ENCODE data around the gene CALB2.
"Not testable (repeated sequence)": the region's sequence is repeated elsewhere in the genome, so short reads cannot be mapped to it uniquely, and the experiment has no call there.

The CALB2 gene

GRCh38 chr16:71358464-71358998 lies at the start of gene CALB2:
TSS of gene CALB2 (plus strand) at chr16:71358723. CDS start at chr16:71358793, 70 bp downstream.
- peak; percentile 16 to 49 for DNase-seq (ENCODE audit: low read depth in 2 of 2)

GRCh38 chr16:71311553-71312158 lies 46.9 kb upstream of the CALB2 start:
- DNase-seq (ENCODE audit: low read depth in 2 of 2) = no peak

GRCh38 chr16:71313591-71313990 lies 44.9 kb upstream of the CALB2 start:
- DNase-seq (ENCODE audit: low read depth in 2 of 2) = not testable (repeated sequence)

- no peak for DNase-seq (ENCODE audit: low read depth in 2 of 2)
Measured at GRCh38 chr16:71315269-71315668, 43.3 kb upstream of the CALB2 start.

- no peak for DNase-seq (ENCODE audit: low read depth in 2 of 2)
Measured at GRCh38 chr16:71319999-71320398, 38.5 kb upstream of the CALB2 start.

- no peak for DNase-seq (ENCODE audit: low read depth in 2 of 2)
Measured at GRCh38 chr16:71327720-71328119, 30.8 kb upstream of the CALB2 start.

GRCh38 chr16:71328151-71328550 lies 30.4 kb upstream of the CALB2 start:
- DNase-seq (ENCODE audit: low read depth in 2 of 2) = no peak

GRCh38 chr16:71337631-71338030 lies 20.9 kb upstream of the CALB2 start:
- DNase-seq (ENCODE audit: low read depth in 2 of 2) = no peak

- DNase-seq (ENCODE audit: low read depth in 2 of 2) = no peak
Measured at GRCh38 chr16:71338193-71338592, 20.3 kb upstream of the CALB2 start.

- no peak for DNase-seq (ENCODE audit: low read depth in 2 of 2)
Measured at GRCh38 chr16:71338632-71339031, 19.9 kb upstream of the CALB2 start.

- no peak for DNase-seq (ENCODE audit: low read depth in 2 of 2)
Measured at GRCh38 chr16:71339236-71340171, 19.0 kb upstream of the CALB2 start.

GRCh38 chr16:71340406-71340805 lies 18.1 kb upstream of the CALB2 start:
- no peak for DNase-seq (ENCODE audit: low read depth in 2 of 2)

GRCh38 chr16:71341881-71342280 lies 16.6 kb upstream of the CALB2 start:
- DNase-seq (ENCODE audit: low read depth in 2 of 2) = no peak

GRCh38 chr16:71343078-71343477 lies 15.4 kb upstream of the CALB2 start:
- DNase-seq (ENCODE audit: low read depth in 2 of 2) = no peak

GRCh38 chr16:71344315-71344905 lies 14.1 kb upstream of the CALB2 start:
- DNase-seq (ENCODE audit: low read depth in 2 of 2) = no peak

- DNase-seq (ENCODE audit: low read depth in 2 of 2) = no peak
Measured at GRCh38 chr16:71345031-71345430, 13.5 kb upstream of the CALB2 start.

- no peak for DNase-seq (ENCODE audit: low read depth in 2 of 2)
Measured at GRCh38 chr16:71347146-71347545, 11.4 kb upstream of the CALB2 start.

GRCh38 chr16:71348262-71349085 lies 10.0 kb upstream of the CALB2 start:
- no peak for DNase-seq (ENCODE audit: low read depth in 2 of 2)

GRCh38 chr16:71350821-71351557 lies 7.5 kb upstream of the CALB2 start:
- no peak for DNase-seq (ENCODE audit: low read depth in 2 of 2)

- DNase-seq (ENCODE audit: low read depth in 2 of 2) = no peak
Measured at GRCh38 chr16:71351558-71351901, 7.0 kb upstream of the CALB2 start.

- no peak for DNase-seq (ENCODE audit: low read depth in 2 of 2)
Measured at GRCh38 chr16:71352466-71352865, 6.1 kb upstream of the CALB2 start.

Data from stimulated activated CD4-positive, alpha-beta T cell treated with anti-CD3 and anti-CD28 coated beads, Interleukin-1b, Interleukin-23, amount 100 ng/mL, for 1 hour (primary cell).